OCI-LY7 (cell line): ENCODE data around the gene RIMS3. TPM values are rescaled to one million over a fixed set of nuclear protein-coding genes. Genes with fewer than 3 reads are reported as not detected.

Experiments
- BruUV-seq: library from RNA; stranded (reverse); fragments of 400-500 nt; replicated peaks from 2 replicates; lab custom pipeline; 2021; lab: Mats Ljungman, UMichigan
- CTCF ChIA-PET: fragments of 300-600 bp; sonication (Branson Sonifier 250); formaldehyde crosslinking; loops from one replicate; lab custom pipeline; 2022; ENCODE audit warnings: antibody characterized with exemption; ENCODE audit not compliant: unreplicated experiment; lab: Charles Lee
- POLR2A ChIA-PET: fragments of 300-600 bp; sonication (Branson Sonifier 250); formaldehyde crosslinking; loops from one replicate; lab custom pipeline; 2022; ENCODE audit warnings: antibody characterized with exemption; lab: Charles Lee
- DNase-seq: peaks from one replicate; pipeline ENCODE4 v3.0.0-alpha.2; 2015; ENCODE audit warnings: low spot score
- H2AFZ ChIP-seq: fragments of 200-600 bp; sonication (generic), shearing (Covaris generic); 2 replicates; pipeline ENCODE4 v1.6.1; 2014; ENCODE audit warnings: mild to moderate bottlenecking, antibody characterized with exemption, low read length, moderate library complexity
- H3K27ac ChIP-seq: fragments of 200-600 bp; sonication (generic); 2 replicates; pipeline ENCODE4 v1.5.1; 2014; ENCODE audit warnings: mixed run types, low read depth, mild to moderate bottlenecking, moderate library complexity, low read length, inconsistent platforms; ENCODE audit not compliant: poor library complexity, severe bottlenecking
- H3K36me3 ChIP-seq: fragments of 200-600 bp; sonication (generic); 2 replicates; pipeline ENCODE4 v1.6.1; 2014; ENCODE audit warnings: mild to moderate bottlenecking, antibody characterized with exemption, low read length, moderate library complexity, mixed read lengths; ENCODE audit not compliant: insufficient read depth
- H3K4me1 ChIP-seq: fragments of 200-600 bp; sonication (generic); 2 replicates; pipeline ENCODE4 v1.5.1; 2014; ENCODE audit warnings: mild to moderate bottlenecking, low read length; ENCODE audit not compliant: insufficient read depth, poor library complexity, severe bottlenecking
- H3K4me2 ChIP-seq: fragments of 200-600 bp; sonication (generic); 2 replicates; pipeline ENCODE4 v1.6.1; 2014; ENCODE audit warnings: mild to moderate bottlenecking, low read length
- H3K4me3 ChIP-seq: fragments of 200-600 bp; sonication (generic); 2 replicates; pipeline ENCODE4 v1.5.1; 2014; ENCODE audit warnings: mild to moderate bottlenecking, low read depth, low read length; ENCODE audit not compliant: poor library complexity, severe bottlenecking
- H3K79me2 ChIP-seq: fragments of 200-600 bp; sonication (generic); 2 replicates; pipeline ENCODE4 v1.6.1; 2016; ENCODE audit warnings: low read depth, mild to moderate bottlenecking, low read length, moderate library complexity, mixed read lengths; ENCODE audit not compliant: insufficient read depth
- H3K9me2 ChIP-seq: fragments of 200-600 bp; sonication (generic); 2 replicates; pipeline ENCODE4 v1.6.1; 2016; ENCODE audit warnings: mild to moderate bottlenecking, low read length, mixed read lengths; ENCODE audit not compliant: insufficient read depth
- H3K9me3 ChIP-seq: fragments of 200-600 bp; sonication (generic); 2 replicates; pipeline ENCODE4 v1.6.1; 2014; ENCODE audit warnings: mild to moderate bottlenecking, mixed run types, low read length, mixed read lengths
- H4K20me1 ChIP-seq: fragments of 200-600 bp; sonication (generic); 2 replicates; pipeline ENCODE4 v1.6.1; 2014; ENCODE audit warnings: mild to moderate bottlenecking, antibody characterized with exemption, low read length, moderate library complexity, mixed read lengths; ENCODE audit not compliant: insufficient read depth
- CTCF ChIP-seq: fragments of 200-600 bp; sonication (generic); conservative IDR thresholded peaks from 2 replicates; pipeline ENCODE4 v1.5.1; 2014; ENCODE audit warnings: mild to moderate bottlenecking, antibody characterized with exemption, low read length, moderate library complexity, mixed read lengths
- EZH2phosphoT487 ChIP-seq: fragments of 200-600 bp; sonication (generic); IDR thresholded peaks from 2 replicates; pipeline ENCODE4 v1.6.1; 2018; ENCODE audit warnings: low read depth, borderline replicate concordance, mild to moderate bottlenecking, mixed run types, antibody characterized with exemption, low read length, moderate library complexity, mixed read lengths
- intact Hi-C: fragments of 100-400 bp; cut with micrococcal nuclease; formaldehyde crosslinking; loops from one replicate; pipeline ENCODE4 v1.10.0; 2022; ENCODE audit not compliant: unreplicated experiment
- total RNA-seq, 2 experiments: library from RNA; depleted of rRNA in 1 of 2; stranded (reverse); fragments of >200 nt in 1 of 2; shearing (Covaris generic) in 1 of 2; gene quantifications; 2 replicates each; pipeline ENCODE4 v1.2.3, GENCODE V29; 2014 to 2022

The RIMS3 gene
- total RNA-seq, 2 experiments from 2014 or later = 80.3 to 89.3 TPM

GRCh38 chr1:40634901-40635655, 30.4 kb downstream of the RIMS3 start:
- H3K9me3 ChIP-seq = no peaks in the 10 kb centered on the region
- H2AFZ ChIP-seq = no peak overlapping the region
- TSS peak; percentile 45 for BruUV-seq
- POLR2A ChIA-PET = no interaction called here
- H3K4me2 ChIP-seq = no peak overlapping the region
- peaks cover 51% of the 10 kb centered on the region for H3K36me3 ChIP-seq
- DNase-seq = no peak
- H3K79me2 ChIP-seq = no peaks in the 10 kb centered on the region
- no peaks in the 10 kb centered on the region for H4K20me1 ChIP-seq
- H3K4me3 ChIP-seq = no peak overlapping the region
- intact Hi-C loops = no loop called here
- H3K4me1 ChIP-seq = no peaks in the 10 kb centered on the region
- TF ChIP-seq EZH2phosphoT487 (no peak), CTCF (no peak)
- CTCF ChIA-PET = no interaction called here
- no peaks in the 10 kb centered on the region for H3K9me2 ChIP-seq
- no peak overlapping the region for H3K27ac ChIP-seq

GRCh38 chr1:40633931-40634376, 31.5 kb downstream of the RIMS3 start:
- TF ChIP-seq CTCF (no peak), EZH2phosphoT487 (no peak)
- Histone ChIP-seq H3K9me3 (no peaks in the 10 kb centered on the region), H3K36me3 (peaks cover 50% of the 10 kb centered on the region), H3K79me2 (no peaks in the 10 kb centered on the region), H3K4me1 (no peaks in the 10 kb centered on the region), H3K9me2 (no peaks in the 10 kb centered on the region), H4K20me1 (no peaks in the 10 kb centered on the region), H3K27ac (no peak overlapping the region), H2AFZ (no peak overlapping the region), H3K4me2 (no peak overlapping the region), H3K4me3 (no peak overlapping the region)
- intact Hi-C loops = no loop called here
- DNase-seq = no peak
- BruUV-seq = no TSS peak
- CTCF ChIA-PET = no interaction called here
- POLR2A ChIA-PET = no interaction called here

- no peak for DNase-seq
- Histone ChIP-seq H3K36me3 (peaks cover 55% of the 10 kb centered on the region), H3K79me2 (no peaks in the 10 kb centered on the region), H3K4me1 (no peaks in the 10 kb centered on the region), H3K4me2 (no peak overlapping the region), H3K9me3 (no peaks in the 10 kb centered on the region), H2AFZ (no peak overlapping the region), H3K9me2 (no peaks in the 10 kb centered on the region), H3K4me3 (no peak overlapping the region), H3K27ac (no peak overlapping the region), H4K20me1 (no peaks in the 10 kb centered on the region)
- BruUV-seq = no TSS peak
- POLR2A ChIA-PET = no interaction called here
- intact Hi-C loops = no loop called here
- TF ChIP-seq CTCF = no peak
- TF ChIP-seq EZH2phosphoT487 = no peak
- CTCF ChIA-PET = no interaction called here
These were observed 32.0 kb downstream of the RIMS3 start for GRCh38 chr1:40633523-40633922.
